GM12865 (cell line): Measurements from ENCODE around the gene GRHPR.

Source experiments
- DNase-seq: peaks from one replicate; pipeline ENCODE4 v3.0.0; 2010; ENCODE audit warnings: low read depth
- H3K4me3 ChIP-seq: 2 replicates; pipeline ENCODE4 v1.5.1; 2011; ENCODE audit warnings: mild to moderate bottlenecking, low read depth, low read length, control low read depth
- TF ChIP-seq, protein P1 (sequence below): IDR thresholded peaks from 2 replicates; pipeline ENCODE4 v1.5.1; 2011; ENCODE audit warnings: low read length, control low read depth, low read depth, inconsistent platforms; ENCODE audit not compliant: insufficient read depth; ENCODE audit errors: missing control alignments

GRHPR gene

DNA sequence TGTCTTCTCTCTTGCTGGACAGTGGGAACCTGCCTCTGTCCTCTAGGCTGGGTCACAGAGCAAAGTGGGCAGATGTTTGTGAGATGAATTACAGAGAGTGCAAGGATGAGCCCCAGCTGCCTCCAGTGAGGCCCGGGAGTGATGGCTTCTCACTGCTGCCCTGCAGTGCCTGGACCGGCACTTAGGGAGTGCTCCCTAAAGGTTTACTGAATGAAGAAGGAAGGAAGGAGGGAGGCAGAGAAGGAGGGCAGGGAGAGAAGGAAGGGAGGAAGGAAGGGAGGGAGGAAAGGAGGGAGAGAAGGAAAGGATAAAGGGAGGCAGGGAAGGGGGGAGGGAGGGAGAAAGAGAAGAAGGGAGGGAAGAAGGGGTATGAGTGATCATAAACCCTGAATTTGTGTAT, 42.7 kb upstream of the GRHPR start:
- TF ChIP-seq, protein P1, sequence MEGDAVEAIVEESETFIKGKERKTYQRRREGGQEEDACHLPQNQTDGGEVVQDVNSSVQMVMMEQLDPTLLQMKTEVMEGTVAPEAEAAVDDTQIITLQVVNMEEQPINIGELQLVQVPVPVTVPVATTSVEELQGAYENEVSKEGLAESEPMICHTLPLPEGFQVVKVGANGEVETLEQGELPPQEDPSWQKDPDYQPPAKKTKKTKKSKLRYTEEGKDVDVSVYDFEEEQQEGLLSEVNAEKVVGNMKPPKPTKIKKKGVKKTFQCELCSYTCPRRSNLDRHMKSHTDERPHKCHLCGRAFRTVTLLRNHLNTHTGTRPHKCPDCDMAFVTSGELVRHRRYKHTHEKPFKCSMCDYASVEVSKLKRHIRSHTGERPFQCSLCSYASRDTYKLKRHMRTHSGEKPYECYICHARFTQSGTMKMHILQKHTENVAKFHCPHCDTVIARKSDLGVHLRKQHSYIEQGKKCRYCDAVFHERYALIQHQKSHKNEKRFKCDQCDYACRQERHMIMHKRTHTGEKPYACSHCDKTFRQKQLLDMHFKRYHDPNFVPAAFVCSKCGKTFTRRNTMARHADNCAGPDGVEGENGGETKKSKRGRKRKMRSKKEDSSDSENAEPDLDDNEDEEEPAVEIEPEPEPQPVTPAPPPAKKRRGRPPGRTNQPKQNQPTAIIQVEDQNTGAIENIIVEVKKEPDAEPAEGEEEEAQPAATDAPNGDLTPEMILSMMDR: no peak
- no peak for DNase-seq
- peak overlapping the region; percentile 33 for H3K4me3 ChIP-seq

DNA sequence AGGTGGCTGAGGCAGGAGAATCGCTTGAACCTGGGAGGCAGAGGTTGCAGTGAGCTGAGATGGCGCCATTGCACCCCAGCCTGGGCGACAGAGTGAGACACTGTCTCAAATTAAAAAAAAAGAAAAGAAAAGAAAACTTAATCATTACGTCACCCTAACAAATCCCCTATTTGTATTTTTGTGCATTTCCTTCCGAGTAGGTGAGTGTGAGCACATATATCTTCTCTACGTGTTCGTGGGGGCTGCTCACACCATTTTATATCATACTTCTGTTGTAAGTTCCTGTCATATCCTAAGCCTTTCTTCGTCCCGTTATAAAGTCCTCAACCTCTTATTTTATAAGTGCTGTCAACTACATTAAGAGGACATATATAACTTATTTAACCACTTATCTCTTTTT, 41.9 kb upstream of the GRHPR start:
- TF ChIP-seq, protein P1: no peak
- no peak overlapping the region for H3K4me3 ChIP-seq
- no peak for DNase-seq

DNA sequence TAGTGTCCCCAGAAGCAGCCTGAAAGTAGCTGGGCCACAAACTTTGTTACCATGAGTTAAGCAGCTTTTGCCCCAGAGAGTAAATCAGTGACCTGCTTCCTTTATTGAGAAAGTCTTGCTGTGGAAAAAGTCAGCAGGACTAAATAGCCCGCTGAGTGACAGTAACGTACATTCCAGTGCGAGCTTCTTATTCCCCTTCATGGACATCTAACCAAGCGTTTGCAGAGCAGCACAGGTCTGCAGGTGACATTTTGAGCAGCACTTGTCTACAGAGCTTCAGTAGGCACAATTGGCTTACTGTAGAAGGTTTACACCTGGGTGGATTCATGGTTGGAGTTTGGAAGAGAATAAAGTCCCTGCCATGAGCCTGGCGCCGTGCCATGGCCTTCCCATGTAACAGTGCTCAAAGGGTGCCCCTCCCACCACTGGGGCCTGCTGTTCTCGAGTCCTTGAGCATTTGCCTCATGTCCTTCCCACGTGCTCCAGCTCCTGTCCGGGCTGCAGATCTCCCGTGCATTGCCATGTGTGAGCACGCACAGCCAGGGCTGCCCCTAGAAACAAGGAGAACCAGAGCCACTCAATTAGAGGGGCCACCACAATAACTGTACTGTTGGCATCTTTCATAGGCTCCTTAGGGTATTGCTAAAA, 41.3 kb upstream of the GRHPR start:
- H3K4me3 ChIP-seq: no peak overlapping the region
- DNase-seq: no peak
- TF ChIP-seq, protein P1: no peak

DNA sequence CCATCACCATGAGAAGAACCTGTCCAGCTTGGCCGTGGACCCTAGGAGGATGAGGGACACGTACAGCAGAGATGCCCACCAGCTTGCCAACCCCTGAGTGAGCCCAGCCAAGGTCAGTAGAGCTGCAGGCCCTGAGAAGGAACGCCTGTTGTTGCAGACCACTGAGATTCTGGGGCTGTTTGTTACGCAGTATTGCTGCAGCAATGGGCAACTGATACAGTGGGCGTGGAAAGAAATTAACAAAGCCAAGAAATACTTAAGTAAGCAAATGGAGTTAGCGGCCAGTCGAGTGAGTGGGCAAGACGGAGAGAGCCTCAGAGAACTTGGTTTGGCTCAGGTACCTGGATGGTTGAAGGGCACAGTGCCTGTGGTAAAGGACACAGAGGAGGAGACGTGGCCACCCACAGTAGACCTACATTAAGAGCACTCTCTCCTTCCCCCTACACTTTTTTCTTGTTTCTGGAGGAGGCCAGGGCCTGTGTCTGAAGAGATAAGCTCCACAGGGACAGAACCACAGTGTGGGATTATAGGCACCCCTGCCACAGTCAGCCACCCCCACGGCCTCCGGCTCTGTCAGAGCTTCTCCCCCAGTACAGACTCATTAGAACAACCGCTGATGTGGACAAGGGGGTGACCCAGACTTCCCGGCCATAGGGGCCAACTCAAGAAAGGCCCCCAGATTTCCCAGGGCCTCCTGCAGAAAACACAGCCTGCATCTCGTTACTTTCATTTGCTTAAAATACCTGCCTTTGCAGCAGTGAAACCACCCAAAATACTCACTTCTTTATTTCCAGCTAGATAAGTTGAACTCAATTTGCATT, 40.1 kb upstream of the GRHPR start:
- DNase-seq: peak; percentile 80
- H3K4me3 ChIP-seq: peak overlapping the region; percentile 1; the same call in 1 of the 2 replicates
- TF ChIP-seq, protein P1: no peak

DNA sequence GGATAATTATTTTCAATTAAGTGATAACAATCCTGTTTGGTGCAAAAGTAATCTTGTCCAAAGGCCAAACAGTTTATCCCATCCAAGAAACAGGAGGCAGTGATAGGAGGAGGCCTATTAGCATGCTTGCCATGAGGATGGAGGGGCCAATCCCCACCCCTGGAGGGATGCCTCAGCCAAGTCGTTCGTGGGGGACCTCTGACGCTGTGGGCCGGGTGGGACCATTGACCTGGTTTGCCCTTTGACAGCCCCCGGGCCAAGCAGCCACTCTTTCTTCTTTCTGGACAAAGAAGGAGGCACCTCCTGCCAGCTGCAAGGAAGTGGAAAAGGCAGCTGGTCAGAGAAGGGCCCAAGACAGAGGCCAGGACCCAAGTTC, 39.5 kb upstream of the GRHPR start:
- no peak overlapping the region for H3K4me3 ChIP-seq
- DNase-seq: no peak
- TF ChIP-seq, protein P1: no peak

DNA sequence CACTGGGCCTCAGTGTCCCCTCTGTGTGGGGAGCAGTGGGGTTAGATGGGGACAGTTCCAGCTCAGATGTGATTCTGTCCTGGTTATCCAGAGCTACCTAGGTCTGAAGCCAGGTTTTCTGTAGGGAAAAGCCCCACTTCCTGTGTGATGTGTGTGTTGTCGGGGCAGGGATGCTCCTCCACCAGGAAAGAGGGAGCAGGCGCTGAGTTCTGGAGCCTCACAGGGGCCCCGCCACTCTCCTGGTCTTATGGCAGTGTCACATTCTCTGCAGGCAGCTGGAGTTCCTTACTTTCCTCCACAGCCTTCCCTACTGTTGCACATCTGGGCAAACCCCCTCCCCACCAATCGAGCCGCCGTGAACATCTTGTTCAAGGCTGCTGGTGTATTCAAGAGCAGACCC, 39.1 kb upstream of the GRHPR start:
- no peak overlapping the region for H3K4me3 ChIP-seq
- TF ChIP-seq, protein P1: no peak
- DNase-seq: no peak
